GM21825 (cell line): ENCODE measurements around the gene SEPTIN6.
A peak's percentile ranks its signal among the peaks of the same experiment; 100 is the strongest.

Source experiments
- ATAC-seq: cut with Tn5 transposase; IDR thresholded peaks from one replicate; pipeline ENCODE4 v1.9.1; 2021; ENCODE audit warnings: mild to moderate bottlenecking, moderate library complexity; ENCODE audit not compliant: unreplicated experiment

SEPTIN6 gene

GRCh38 chrX:119655125-119655524, 37.8 kb downstream of the SEPTIN6 start:
- peak; percentile 60 for ATAC-seq

GRCh38 chrX:119654112-119654531, 38.8 kb downstream of the SEPTIN6 start:
- no peak for ATAC-seq

- ATAC-seq: peak; percentile 9
These were observed 44.6 kb downstream of the SEPTIN6 start for GRCh38 chrX:119648421-119648775.

GRCh38 chrX:119647552-119648420, 45.2 kb downstream of the SEPTIN6 start:
- peak; percentile 94 for ATAC-seq

GRCh38 chrX:119647089-119647488, 45.9 kb downstream of the SEPTIN6 start:
- no peak for ATAC-seq

GRCh38 chrX:119646515-119646914, 46.5 kb downstream of the SEPTIN6 start:
- ATAC-seq: no peak

GRCh38 chrX:119643696-119644095, 49.3 kb downstream of the SEPTIN6 start:
- no peak for ATAC-seq
